CD4-positive, CD25-positive, alpha-beta regulatory T cell (primary cell): ENCODE results near the gene CDON. TPM values are rescaled to one million over a fixed set of nuclear protein-coding genes. Genes with fewer than 3 reads are reported as not detected.

Source experiments
- ATAC-seq, 2 donors: fragments of 150-1000 bp; cut with Tn5 transposase; one replicate each; pipeline ENCODE4 v1.10.0; 2021; ENCODE audit warnings: low read depth in 2 of 2, moderate number of reproducible peaks in 2 of 2, moderate library complexity in 1 of 2
- DNase-seq, 3 donors: peaks; one replicate each; pipeline versions ENCODE4 v3.0.0 to v3.0.0-alpha.2; 2012 to 2022; ENCODE audit warnings: mixed read lengths in 1 of 3
- H3K27ac ChIP-seq: one replicate; pipeline ENCODE4 v1.7.0; 2013; ENCODE audit warnings: mild to moderate bottlenecking, low read length; ENCODE audit not compliant: insufficient read depth, poor library complexity, severe bottlenecking
- H3K27me3 ChIP-seq: one replicate; pipeline ENCODE4 v1.7.0; 2013; ENCODE audit warnings: low read length; ENCODE audit not compliant: control insufficient read depth, insufficient read depth
- H3K36me3 ChIP-seq: one replicate; pipeline ENCODE4 v1.7.0; 2013; ENCODE audit warnings: mild to moderate bottlenecking, low read length, moderate library complexity; ENCODE audit not compliant: control insufficient read depth, insufficient read depth
- H3K4me1 ChIP-seq: 2 replicates; pipeline ENCODE4 v1.7.0; 2013; ENCODE audit warnings: mild to moderate bottlenecking, low read length; ENCODE audit not compliant: insufficient read depth, control insufficient read depth, poor library complexity, severe bottlenecking
- H3K4me3 ChIP-seq: one replicate; pipeline ENCODE4 v1.7.0; 2013; ENCODE audit warnings: low read depth, mild to moderate bottlenecking, low read length, moderate library complexity
- H3K9me3 ChIP-seq, 2 experiments: 1 replicate in 1 of 2; 2 replicates in 1 of 2; pipeline ENCODE4 v1.7.0; 2013; ENCODE audit warnings: low read length in 2 of 2, mild to moderate bottlenecking in 1 of 2, moderate library complexity in 1 of 2; ENCODE audit not compliant: control insufficient read depth in 2 of 2
- H3K27ac Mint-ChIP-seq, 3 donors: one replicate each; pipeline ENCODE4 v1.8.0; 2020 to 2022; ENCODE audit warnings: mild to moderate bottlenecking in 3 of 3, mixed read lengths in 3 of 3, moderate library complexity in 2 of 3
- H3K27me3 Mint-ChIP-seq: one replicate; pipeline ENCODE4 v1.8.0; 2022; ENCODE audit warnings: mild to moderate bottlenecking, mixed read lengths
- H3K36me3 Mint-ChIP-seq: one replicate; pipeline ENCODE4 v1.8.0; 2020; ENCODE audit warnings: mixed read lengths
- H3K4me1 Mint-ChIP-seq, 4 donors: one replicate each; pipeline ENCODE4 v1.8.0; 2020 to 2022; ENCODE audit warnings: mixed read lengths in 4 of 4, mild to moderate bottlenecking in 1 of 4
- H3K4me3 Mint-ChIP-seq, 4 donors: one replicate each; pipeline ENCODE4 v1.8.0; 2020 to 2022; ENCODE audit warnings: mild to moderate bottlenecking in 4 of 4, mixed read lengths in 4 of 4, moderate library complexity in 3 of 4
- H3K9me3 Mint-ChIP-seq, 7 donors: one replicate each; pipeline ENCODE4 v1.8.0; 2020 to 2022; ENCODE audit warnings: mixed read lengths in 7 of 7, mild to moderate bottlenecking in 3 of 7, moderate library complexity in 2 of 7
- polyA plus RNA-seq, 4 donors: library from polyadenylated mRNA; unstranded; fragments of 300-500 nt; fragmentation: Illumina TruSeq; gene quantifications; one replicate each; pipeline ENCODE4 v1.2.3, GENCODE V29; 2021
- total RNA-seq: library from RNA; stranded (reverse); gene quantifications from one replicate; pipeline ENCODE4 v1.2.3, GENCODE V29; 2022

The CDON gene
- total and polyA plus RNA-seq, 5 donors from 2014 or later: 0.10 to 2.1 (median 0.87) TPM; not detected in 1

- no peak overlapping the region for H3K4me3 ChIP-seq
- H3K36me3 ChIP-seq: no peaks in the 10 kb centered on the region
- Mint-ChIP-seq H3K27ac (no peak overlapping the region), H3K27me3 (no peaks in the 10 kb centered on the region), H3K9me3 (peaks cover 0 to 4% (median 0%) of the 10 kb centered on the region in 7 donors), H3K4me1 (no peaks in the 10 kb centered on the region), H3K36me3 (peaks cover 4% of the 10 kb centered on the region), H3K4me3 (no peak overlapping the region)
- no peak overlapping the region for H3K27ac ChIP-seq
- no peaks in the 10 kb centered on the region for H3K4me1 ChIP-seq
- no peaks in the 10 kb centered on the region for H3K9me3 ChIP-seq
- H3K27me3 ChIP-seq: no peaks in the 10 kb centered on the region
- ATAC-seq: no peak
- DNase-seq: no peak
These were observed 80.3 kb downstream of the CDON start for GRCh38 chr11:125982348-125982730.

GRCh38 chr11:125980436-125980835, 82.2 kb downstream of the CDON start:
- Mint-ChIP-seq H3K9me3 (peaks cover 0 to 1% (median 0%) of the 10 kb centered on the region in 7 donors), H3K4me1 (no peaks in the 10 kb centered on the region), H3K36me3 (peaks cover under 1% of the 10 kb centered on the region), H3K4me3 (no peak overlapping the region), H3K27me3 (no peaks in the 10 kb centered on the region), H3K27ac (no peak overlapping the region)
- no peak overlapping the region for H3K4me3 ChIP-seq
- no peaks in the 10 kb centered on the region for H3K36me3 ChIP-seq
- H3K4me1 ChIP-seq: no peaks in the 10 kb centered on the region
- ATAC-seq (no peak), DNase-seq (no peak)
- no peaks in the 10 kb centered on the region for H3K27me3 ChIP-seq
- H3K9me3 ChIP-seq: no peaks in the 10 kb centered on the region
- H3K27ac ChIP-seq: no peak overlapping the region

DNA sequence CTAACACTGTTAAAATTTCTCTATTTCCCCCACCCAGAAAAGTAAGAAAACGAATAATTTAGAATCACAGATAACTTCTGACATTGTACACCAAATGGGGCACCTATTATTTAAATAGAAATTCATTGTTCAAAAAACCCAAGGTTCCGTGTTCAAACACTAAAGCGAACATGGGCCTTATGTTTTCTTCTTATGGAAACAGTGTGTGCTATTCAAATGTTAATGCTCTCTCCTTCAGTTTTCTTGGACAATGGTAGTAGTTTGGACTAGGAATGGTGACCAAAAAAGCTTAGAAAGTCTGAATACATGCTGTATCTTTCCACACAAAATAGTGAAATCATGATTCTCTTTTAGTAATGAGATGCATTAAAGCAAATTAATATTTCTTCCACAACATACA, 83.2 kb downstream of the CDON start:
- no peak overlapping the region for H3K4me3 ChIP-seq
- no peaks in the 10 kb centered on the region for H3K36me3 ChIP-seq
- no peak for ATAC-seq
- Mint-ChIP-seq H3K9me3 (no peaks in the 10 kb centered on the region), H3K36me3 (no peaks in the 10 kb centered on the region), H3K27ac (no peak overlapping the region), H3K27me3 (no peaks in the 10 kb centered on the region), H3K4me3 (no peak overlapping the region), H3K4me1 (no peaks in the 10 kb centered on the region)
- no peaks in the 10 kb centered on the region for H3K27me3 ChIP-seq
- DNase-seq: no peak
- no peaks in the 10 kb centered on the region for H3K4me1 ChIP-seq
- H3K9me3 ChIP-seq: no peaks in the 10 kb centered on the region
- H3K27ac ChIP-seq: no peak overlapping the region

GRCh38 chr11:125978778-125979407, 83.8 kb downstream of the CDON start:
- ATAC-seq (no peak), DNase-seq (no peak)
- Mint-ChIP-seq H3K4me3 (no peak overlapping the region), H3K36me3 (no peaks in the 10 kb centered on the region), H3K27ac (no peak overlapping the region), H3K9me3 (no peaks in the 10 kb centered on the region), H3K27me3 (no peaks in the 10 kb centered on the region), H3K4me1 (no peaks in the 10 kb centered on the region)
- H3K4me1 ChIP-seq: no peaks in the 10 kb centered on the region
- H3K36me3 ChIP-seq: no peaks in the 10 kb centered on the region
- no peak overlapping the region for H3K4me3 ChIP-seq
- H3K27me3 ChIP-seq: no peaks in the 10 kb centered on the region
- no peaks in the 10 kb centered on the region for H3K9me3 ChIP-seq
- no peak overlapping the region for H3K27ac ChIP-seq

GRCh38 chr11:125978181-125978716, 84.4 kb downstream of the CDON start:
- no peak overlapping the region for H3K27ac ChIP-seq
- Mint-ChIP-seq H3K27me3 (no peaks in the 10 kb centered on the region), H3K9me3 (no peaks in the 10 kb centered on the region), H3K36me3 (no peaks in the 10 kb centered on the region), H3K27ac (no peak overlapping the region), H3K4me1 (no peaks in the 10 kb centered on the region), H3K4me3 (no peak overlapping the region)
- no peaks in the 10 kb centered on the region for H3K27me3 ChIP-seq
- no peaks in the 10 kb centered on the region for H3K4me1 ChIP-seq
- H3K36me3 ChIP-seq: no peaks in the 10 kb centered on the region
- H3K9me3 ChIP-seq: no peaks in the 10 kb centered on the region
- ATAC-seq (no peak), DNase-seq (no peak)
- no peak overlapping the region for H3K4me3 ChIP-seq

DNA sequence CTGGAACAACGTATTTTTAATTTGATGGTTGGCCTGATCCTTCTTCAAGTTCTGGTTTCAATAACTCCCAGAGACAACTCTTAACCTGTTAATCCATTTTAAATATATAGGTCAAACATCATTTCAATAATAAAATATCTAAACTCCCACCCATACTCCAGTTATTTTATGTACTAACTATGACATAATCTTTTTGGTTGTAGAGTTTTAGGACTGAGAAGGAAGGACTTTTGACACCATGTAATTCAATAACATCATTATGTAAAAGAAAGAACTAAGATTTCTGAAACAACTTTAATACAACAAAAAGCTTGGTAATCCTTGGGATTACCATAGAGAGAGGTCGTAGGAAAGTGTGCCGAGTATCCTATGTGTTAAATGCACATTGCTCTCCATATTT, 85.3 kb downstream of the CDON start:
- Mint-ChIP-seq H3K4me1 (no peaks in the 10 kb centered on the region), H3K36me3 (no peaks in the 10 kb centered on the region), H3K9me3 (no peaks in the 10 kb centered on the region), H3K4me3 (no peak overlapping the region), H3K27me3 (no peaks in the 10 kb centered on the region), H3K27ac (no peak overlapping the region)
- DNase-seq (no peak), ATAC-seq (no peak)
- no peaks in the 10 kb centered on the region for H3K9me3 ChIP-seq
- no peak overlapping the region for H3K27ac ChIP-seq
- H3K36me3 ChIP-seq: no peaks in the 10 kb centered on the region
- H3K4me3 ChIP-seq: no peak overlapping the region
- no peaks in the 10 kb centered on the region for H3K4me1 ChIP-seq
- H3K27me3 ChIP-seq: no peaks in the 10 kb centered on the region

DNA sequence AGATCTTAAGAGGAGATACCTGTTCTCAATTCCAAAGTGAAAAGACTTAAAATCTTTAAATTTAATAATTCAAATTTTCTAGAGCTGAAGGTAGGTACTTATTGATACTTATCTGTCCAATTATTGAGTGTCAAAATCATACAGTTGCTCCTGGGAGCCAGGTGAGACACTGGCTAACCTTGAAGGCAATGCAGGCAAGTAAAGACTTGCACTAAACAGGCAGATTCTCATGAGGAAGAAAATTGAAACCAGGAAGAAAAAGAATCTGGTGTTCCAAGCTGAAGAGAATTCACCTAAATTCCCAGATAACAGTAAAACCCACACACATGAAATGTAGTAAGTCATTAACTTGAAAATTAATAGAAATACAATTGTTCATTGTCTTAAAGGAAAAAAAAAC, 86.5 kb downstream of the CDON start:
- H3K36me3 Mint-ChIP-seq: no peaks in the 10 kb centered on the region
- Histone ChIP-seq H3K4me1 (no peaks in the 10 kb centered on the region), H3K36me3 (no peaks in the 10 kb centered on the region), H3K4me3 (no peak overlapping the region), H3K27me3 (no peaks in the 10 kb centered on the region), H3K27ac (no peak overlapping the region), H3K9me3 (no peaks in the 10 kb centered on the region)
- no peak overlapping the region for H3K27ac Mint-ChIP-seq
- H3K27me3 Mint-ChIP-seq: no peaks in the 10 kb centered on the region
- no peak for ATAC-seq
- no peaks in the 10 kb centered on the region for H3K9me3 Mint-ChIP-seq
- H3K4me3 Mint-ChIP-seq: no peak overlapping the region
- H3K4me1 Mint-ChIP-seq: no peaks in the 10 kb centered on the region
- DNase-seq: no peak

DNA sequence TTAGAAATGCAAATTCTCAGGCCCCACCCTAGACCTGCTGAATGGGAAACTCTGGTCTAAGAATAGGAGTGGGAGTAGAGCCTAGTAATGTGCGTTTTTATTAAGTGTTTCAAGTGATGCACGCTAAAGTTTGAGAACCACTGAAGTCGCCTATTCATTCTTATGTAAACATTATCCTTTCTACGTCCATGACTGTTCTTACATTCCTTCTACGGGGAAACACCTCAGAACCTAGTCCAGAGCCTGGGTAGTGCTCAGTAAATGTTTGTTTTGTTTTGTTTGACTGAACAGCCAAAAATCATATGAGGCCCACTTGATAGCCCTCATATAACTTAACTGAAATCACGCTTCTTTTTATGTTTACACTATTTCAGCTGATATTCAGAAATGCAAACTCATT, 87.0 kb downstream of the CDON start:
- ATAC-seq: no peak
- Mint-ChIP-seq H3K36me3 (no peaks in the 10 kb centered on the region), H3K27me3 (no peaks in the 10 kb centered on the region), H3K27ac (no peak overlapping the region), H3K4me3 (no peak overlapping the region), H3K4me1 (no peaks in the 10 kb centered on the region), H3K9me3 (no peaks in the 10 kb centered on the region)
- Histone ChIP-seq H3K36me3 (no peaks in the 10 kb centered on the region), H3K27me3 (no peaks in the 10 kb centered on the region), H3K9me3 (no peaks in the 10 kb centered on the region), H3K4me3 (no peak overlapping the region), H3K27ac (no peak overlapping the region), H3K4me1 (no peaks in the 10 kb centered on the region)
- no peak for DNase-seq
